Adrenal gland (tissue), 12 donors: ENCODE results near the gene TFAP2B. TPM values are rescaled to one million over a fixed set of nuclear protein-coding genes. Genes with fewer than 3 reads are reported as not detected.

ENCODE experiments used
- DNase-seq, 7 donors: peaks; one replicate each; pipeline ENCODE4 v3.0.0-alpha.2; 2019 to 2020
- H3K27ac ChIP-seq, 5 donors: fragments of 200-600 bp; sonication (generic) in 4 of 5; 1 replicate in 3 of 5; 2 replicates in 2 of 5; pipeline versions ENCODE4 v1.5.1 to v1.8.0; 2016 to 2020; ENCODE audit warnings: mild to moderate bottlenecking in 1 of 5
- H3K27me3 ChIP-seq: fragments of 200-600 bp; 2 replicates; pipeline ENCODE4 v1.8.0; 2021
- H3K36me3 ChIP-seq, 2 donors: fragments of 200-600 bp; replicated peaks in 1 of 2; 1 replicate in 1 of 2; 2 replicates in 1 of 2; pipeline versions ENCODE4 v1.5.1 to v1.8.0; 2018 to 2022
- H3K4me1 ChIP-seq, 2 donors: fragments of 200-600 bp; replicated peaks in 1 of 2; 1 replicate in 1 of 2; 2 replicates in 1 of 2; pipeline versions ENCODE4 v1.5.1 to v1.8.0; 2018 to 2021
- H3K4me3 ChIP-seq, 4 donors: fragments of 200-600 bp; sonication (generic) in 3 of 4; one replicate each; pipeline ENCODE4 v1.5.1; 2016 to 2018
- H3K9me3 ChIP-seq, 3 donors: fragments of 200-600 bp; sonication (generic) in 1 of 3; replicated peaks in 1 of 3; 1 replicate in 2 of 3; 2 replicates in 1 of 3; pipeline versions ENCODE4 v1.5.1 to v1.8.0; 2016 to 2021
- POLR2A ChIP-seq, 2 donors: fragments of 450-650 bp; IDR thresholded peaks; one replicate each; pipeline ENCODE4 v1.6.1; 2017; ENCODE audit warnings: antibody characterized with exemption in 2 of 2, mild to moderate bottlenecking in 2 of 2, moderate library complexity in 1 of 2
- WGBS, 4 donors: extraction: QIAGEN DNeasy Blood & Tissue Kit in 2 of 4; methylation state at CpG; one replicate each; pipeline versions ENCODE4 v1.1.5 to v1.1.7; 2013 to 2017; 5-methylcytosine and 5-hydroxymethylcytosine counted together
- intact Hi-C, 2 donors: fragments of 100-400 bp; cut with DNase I; formaldehyde crosslinking; loops; one replicate each; pipeline versions ENCODE4 v1.14.1 to v1.15.0; 2022 to 2023
- polyA plus RNA-seq, 3 donors: library from polyadenylated mRNA; stranded (reverse); fragments of 200-250 nt in 2 of 3; fragments of 350-450 nt in 1 of 3; fragmentation: Illumina TruSeq in 1 of 3; extraction: RNeasy Lipid Tissue Mini Kit (QIAGEN cat#74804) in 1 of 3; gene quantifications; one replicate each; pipeline ENCODE4 v1.2.3, GENCODE V29; 2013 to 2014
- total RNA-seq, 9 donors: library from RNA; depleted of rRNA in 4 of 9; stranded (reverse); fragments of >200 nt in 4 of 9; fragments of 120-200 nt in 1 of 9; fragmentation: NEBNext Ultra II Directional in 1 of 9; extraction: Animal tissue kit (Norgen Biotek cat#: 25700) in 1 of 9; gene quantifications; one replicate each; pipeline versions ENCODE4 v1.1.0 to v1.2.4, GENCODE V29; 2013 to 2023
- TF ChIP-seq, protein P1 (sequence below), 6 experiments: fragments of 450-650 bp in 4 of 6; fragments of 200-600 bp in 2 of 6; sonication (generic) in 1 of 6; IDR thresholded peaks; 1 replicate in 5 of 6; 2 replicates in 1 of 6; pipeline versions ENCODE4 v1.5.1 to v1.8.0; 2016 to 2021; ENCODE audit warnings: antibody characterized with exemption in 6 of 6, mild to moderate bottlenecking in 2 of 6, moderate library complexity in 1 of 6
- donor health status: healthy with polysubstance abuse.
- donor health status: Bipolar disorder and iron deficiency.
- donor health status: DM: yes; HTN: yes; CAD: no.
- donor health status: DM: no; HTN: no; CAD: no.
- donor health status: DM: no; HTN: no; CAD: no.
- donor health status: DM: yes; HTN: yes; CAD: no.

TFAP2B gene
- total and polyA plus RNA-seq, 12 donors: 0.19 to 7.1 (median 2.7) TPM; not detected in 3

DNA sequence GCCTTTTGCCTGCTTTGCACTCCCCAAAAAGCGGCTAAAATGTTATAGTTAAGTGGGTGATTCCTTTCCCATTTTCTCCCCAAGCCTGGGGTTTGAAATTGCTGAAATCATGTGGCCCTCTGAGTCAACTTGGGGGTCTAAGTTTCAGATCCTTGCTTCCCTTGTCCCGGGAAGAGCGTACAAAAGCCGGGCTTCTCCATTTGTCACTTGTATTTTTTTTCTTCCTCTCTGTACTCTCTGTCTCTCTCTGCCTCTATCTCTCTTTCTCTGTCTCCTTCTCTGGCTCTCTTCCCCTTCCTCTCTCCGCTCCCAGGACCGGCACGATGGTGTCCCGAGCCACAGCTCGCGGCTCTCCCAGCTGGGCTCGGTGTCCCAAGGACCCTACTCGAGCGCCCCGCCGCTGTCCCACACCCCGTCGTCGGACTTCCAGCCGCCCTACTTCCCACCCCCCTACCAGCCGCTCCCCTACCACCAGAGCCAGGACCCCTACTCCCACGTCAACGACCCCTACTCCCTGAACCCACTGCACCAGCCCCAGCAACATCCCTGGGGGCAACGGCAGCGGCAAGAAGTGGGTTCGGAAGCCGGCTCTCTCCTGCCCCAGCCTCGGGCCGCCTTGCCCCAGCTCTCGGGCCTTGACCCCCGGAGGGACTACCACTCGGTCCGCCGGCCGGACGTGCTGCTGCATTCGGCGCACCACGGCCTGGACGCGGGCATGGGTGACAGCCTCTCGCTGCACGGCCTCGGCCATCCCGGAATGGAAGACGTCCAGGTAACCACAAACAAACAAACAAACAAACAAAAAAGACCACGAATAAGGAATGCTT, 4.6 kb downstream of the TFAP2B start:
- no peaks in the 10 kb centered on the region for H3K36me3 ChIP-seq
- peak overlapping the region in 1 of 5 donors; percentile 54 for H3K27ac ChIP-seq
- TF ChIP-seq, protein P1, sequence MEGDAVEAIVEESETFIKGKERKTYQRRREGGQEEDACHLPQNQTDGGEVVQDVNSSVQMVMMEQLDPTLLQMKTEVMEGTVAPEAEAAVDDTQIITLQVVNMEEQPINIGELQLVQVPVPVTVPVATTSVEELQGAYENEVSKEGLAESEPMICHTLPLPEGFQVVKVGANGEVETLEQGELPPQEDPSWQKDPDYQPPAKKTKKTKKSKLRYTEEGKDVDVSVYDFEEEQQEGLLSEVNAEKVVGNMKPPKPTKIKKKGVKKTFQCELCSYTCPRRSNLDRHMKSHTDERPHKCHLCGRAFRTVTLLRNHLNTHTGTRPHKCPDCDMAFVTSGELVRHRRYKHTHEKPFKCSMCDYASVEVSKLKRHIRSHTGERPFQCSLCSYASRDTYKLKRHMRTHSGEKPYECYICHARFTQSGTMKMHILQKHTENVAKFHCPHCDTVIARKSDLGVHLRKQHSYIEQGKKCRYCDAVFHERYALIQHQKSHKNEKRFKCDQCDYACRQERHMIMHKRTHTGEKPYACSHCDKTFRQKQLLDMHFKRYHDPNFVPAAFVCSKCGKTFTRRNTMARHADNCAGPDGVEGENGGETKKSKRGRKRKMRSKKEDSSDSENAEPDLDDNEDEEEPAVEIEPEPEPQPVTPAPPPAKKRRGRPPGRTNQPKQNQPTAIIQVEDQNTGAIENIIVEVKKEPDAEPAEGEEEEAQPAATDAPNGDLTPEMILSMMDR (IDR thresholded peaks at IDR 0.05): no peak
- no peak for TF ChIP-seq POLR2A (IDR thresholded peaks at IDR 0.05)
- H3K4me1 ChIP-seq: peaks cover 8 to 13% of the 10 kb centered on the region in 2 donors
- no peak for DNase-seq
- no peaks in the 10 kb centered on the region for H3K9me3 ChIP-seq
- intact Hi-C loops: no loop called here
- WGBS, 4 donors: 3 to 8% (median 5%) methylated on average over 33 to 46 of the region's 46 CpGs
- H3K27me3 ChIP-seq: peaks cover 89% of the 10 kb centered on the region
- H3K4me3 ChIP-seq: no peak overlapping the region

DNA sequence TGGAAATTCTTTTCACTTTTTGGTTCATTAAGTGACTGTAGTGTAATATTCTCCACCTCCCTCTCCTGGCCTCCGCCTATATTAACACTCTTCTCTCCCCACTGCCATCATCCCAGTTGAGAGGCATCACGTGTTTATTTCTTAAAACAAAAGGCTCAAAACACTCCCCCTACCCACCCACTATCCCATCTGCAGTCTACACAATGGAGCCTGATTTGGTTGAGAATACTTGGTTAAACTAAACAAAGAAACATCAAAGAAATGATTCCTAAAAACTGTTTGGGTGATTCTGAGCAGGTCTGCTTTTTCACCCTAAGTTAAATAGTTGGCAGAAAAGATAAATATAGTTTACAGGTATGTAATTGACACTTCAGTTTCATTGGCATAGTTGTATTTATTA, 5.9 kb downstream of the TFAP2B start:
- TF ChIP-seq, protein P1 (IDR thresholded peaks at IDR 0.05): no peak
- TF ChIP-seq POLR2A (IDR thresholded peaks at IDR 0.05): no peak
- peak overlapping the region in 1 of 5 donors; percentile 54 for H3K27ac ChIP-seq
- DNase-seq: no peak
- H3K9me3 ChIP-seq: no peaks in the 10 kb centered on the region
- intact Hi-C loops: no loop called here
- no peaks in the 10 kb centered on the region for H3K36me3 ChIP-seq
- H3K27me3 ChIP-seq: peaks cover 76% of the 10 kb centered on the region
- 1 to 3% (median 2%) methylated on average over 2 of the region's 2 CpGs for WGBS, 4 donors
- no peak overlapping the region for H3K4me3 ChIP-seq
- peaks cover 2 to 10% of the 10 kb centered on the region in 2 donors for H3K4me1 ChIP-seq

DNA sequence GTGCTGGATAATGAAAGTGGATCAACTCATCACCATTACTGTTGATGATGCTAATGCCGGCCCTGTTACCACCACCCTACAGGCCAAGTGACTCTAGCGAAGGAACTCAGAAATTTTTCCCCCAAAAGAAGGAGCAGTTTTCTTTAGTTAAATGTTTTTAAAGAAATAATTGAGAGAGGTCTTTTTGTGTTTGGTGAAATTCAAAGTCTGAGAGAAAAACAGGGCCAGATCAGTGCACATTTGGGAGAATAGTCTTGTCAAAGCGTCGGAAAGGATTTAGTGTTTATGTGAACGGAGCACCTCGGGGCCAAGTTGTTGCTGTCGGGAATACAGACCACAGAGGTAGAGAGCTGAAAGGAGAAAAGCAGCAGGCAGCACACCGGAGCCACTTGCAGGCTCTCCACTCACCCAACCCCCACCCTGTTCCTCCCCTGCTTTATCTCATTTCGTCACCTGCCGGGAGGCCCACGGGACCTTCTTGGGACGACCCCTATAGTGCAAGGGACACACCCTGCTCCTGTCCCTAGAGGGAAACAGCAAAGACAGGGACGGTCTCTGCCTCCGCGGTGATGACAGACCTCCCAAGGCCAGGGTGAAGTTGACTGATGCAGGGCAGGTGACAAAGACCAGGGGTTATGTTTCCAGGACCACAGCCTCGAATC, 6.8 kb downstream of the TFAP2B start:
- no peak for DNase-seq
- H3K27ac ChIP-seq: peak overlapping the region in 1 of 5 donors; percentile 54
- no peaks in the 10 kb centered on the region for H3K36me3 ChIP-seq
- no peaks in the 10 kb centered on the region for H3K9me3 ChIP-seq
- peaks cover 67% of the 10 kb centered on the region for H3K27me3 ChIP-seq
- WGBS, 4 donors: 4 to 12% (median 5%) methylated on average over 12 to 16 of the region's 16 CpGs
- intact Hi-C loops: no loop called here
- TF ChIP-seq, protein P1 (IDR thresholded peaks at IDR 0.05): no peak
- TF ChIP-seq POLR2A (IDR thresholded peaks at IDR 0.05): no peak
- no peak overlapping the region for H3K4me3 ChIP-seq
- peaks cover 0 to under 1% of the 10 kb centered on the region in 2 donors for H3K4me1 ChIP-seq

DNA sequence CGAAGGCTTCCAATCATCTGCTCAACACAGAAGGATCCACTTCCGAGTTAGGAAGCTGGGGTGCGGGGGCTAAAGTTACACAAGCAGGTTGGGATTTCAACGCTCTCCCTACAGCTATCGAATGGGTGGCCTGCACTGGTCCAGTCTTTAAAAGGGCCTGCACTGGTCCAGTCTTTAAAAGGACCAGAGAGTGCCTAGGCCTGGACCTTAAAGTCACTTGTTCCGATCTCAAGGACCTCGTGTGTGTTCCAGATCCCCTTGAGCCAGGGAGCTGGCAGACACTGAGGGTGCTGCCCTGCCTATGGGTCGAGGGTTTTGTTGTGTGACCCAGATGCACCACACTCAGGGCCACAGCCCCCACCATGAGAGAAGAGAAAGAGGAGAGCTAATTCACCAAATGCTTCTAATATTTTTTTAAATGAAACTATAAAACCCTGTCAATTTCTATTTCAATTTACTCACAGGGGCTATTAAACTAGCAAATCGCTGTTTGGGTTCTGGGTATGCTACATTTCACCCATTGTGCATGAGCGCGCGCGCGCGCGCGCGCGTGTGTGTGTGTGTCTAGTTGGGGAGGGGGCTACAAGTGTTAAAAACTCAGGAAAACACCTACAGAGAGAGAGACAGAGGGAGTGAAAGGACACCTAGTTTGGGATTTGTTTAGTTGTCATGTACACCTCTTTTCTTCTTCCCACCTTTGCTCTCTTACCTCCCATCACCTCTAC, 7.5 kb downstream of the TFAP2B start:
- intact Hi-C loops: no loop called here
- no peak for DNase-seq
- TF ChIP-seq, protein P1 (IDR thresholded peaks at IDR 0.05): no peak
- no peak for TF ChIP-seq POLR2A (IDR thresholded peaks at IDR 0.05)
- H3K36me3 ChIP-seq: no peaks in the 10 kb centered on the region
- H3K4me1 ChIP-seq: no peaks in the 10 kb centered on the region
- no peaks in the 10 kb centered on the region for H3K9me3 ChIP-seq
- 6 to 8% (median 8%) methylated on average over 16 to 19 of the region's 19 CpGs for WGBS, 4 donors
- H3K4me3 ChIP-seq: no peak overlapping the region
- peaks cover 67% of the 10 kb centered on the region for H3K27me3 ChIP-seq
- peak overlapping the region in 1 of 5 donors; percentile 54 for H3K27ac ChIP-seq
